ENCODE data around the gene FAM186B.

The FAM186B gene

DNA sequence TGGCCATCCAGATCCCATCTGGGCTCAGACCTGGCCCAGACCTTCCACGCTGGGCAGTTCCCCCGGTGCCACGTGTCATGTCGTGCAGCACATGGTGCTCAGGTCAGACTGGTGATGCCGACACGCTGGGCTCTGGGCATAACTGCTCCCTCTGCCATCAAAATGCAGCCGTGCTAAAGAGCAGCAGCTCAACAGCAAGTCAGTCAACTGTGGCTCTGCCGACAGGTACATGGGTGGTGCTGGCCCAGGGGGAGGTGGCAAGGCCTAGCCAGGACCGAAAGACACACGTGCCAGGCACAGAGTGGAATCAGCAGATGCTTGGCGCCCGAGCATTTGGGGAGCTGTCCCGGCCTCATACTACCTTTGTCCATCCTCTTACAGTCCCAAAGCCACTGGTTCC, 39.1 kb downstream of the FAM186B start:
- no peak for DNase-seq

DNA sequence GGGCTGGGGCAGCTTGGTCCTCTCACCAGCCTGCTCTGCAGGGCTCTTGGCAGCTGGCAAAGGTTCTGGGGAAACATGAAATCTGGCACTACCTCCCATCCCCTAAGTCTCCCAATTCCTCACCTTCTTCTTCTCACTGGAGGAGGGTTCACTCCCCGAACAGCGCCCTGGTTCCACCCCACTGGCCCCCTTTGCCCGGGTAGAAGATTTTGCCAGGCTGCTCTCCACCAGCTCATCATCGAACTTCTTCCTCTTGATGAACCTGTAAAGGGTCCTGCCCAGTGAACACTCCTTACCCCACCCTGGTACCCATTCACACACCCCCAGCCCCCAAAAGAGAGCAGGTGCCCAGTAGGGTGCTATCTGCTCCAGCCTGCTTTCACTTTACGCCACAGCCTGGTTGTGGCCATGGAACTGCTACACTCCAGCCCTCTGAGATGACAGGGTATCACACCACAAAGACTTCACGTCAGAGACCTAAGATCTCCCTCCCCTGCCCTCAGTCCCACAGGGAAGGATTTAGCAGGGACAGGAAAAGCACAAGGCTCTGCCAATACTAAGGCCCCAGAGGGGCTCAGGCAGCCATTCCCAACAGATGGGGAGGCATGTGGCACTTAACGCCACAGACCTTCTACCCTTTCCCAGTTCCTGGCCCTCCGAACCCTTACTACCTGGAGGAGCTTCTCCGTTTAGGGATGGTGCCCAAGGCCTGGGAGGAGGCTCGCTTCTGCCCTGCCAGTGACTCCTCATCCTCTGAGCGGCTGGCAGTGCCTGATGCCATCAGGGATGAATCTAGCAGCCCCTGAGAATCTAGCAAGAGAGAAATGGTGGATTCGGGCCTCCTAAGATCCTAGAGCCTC, 39.8 kb downstream of the FAM186B start:
- DNase-seq, result no peak

DNA sequence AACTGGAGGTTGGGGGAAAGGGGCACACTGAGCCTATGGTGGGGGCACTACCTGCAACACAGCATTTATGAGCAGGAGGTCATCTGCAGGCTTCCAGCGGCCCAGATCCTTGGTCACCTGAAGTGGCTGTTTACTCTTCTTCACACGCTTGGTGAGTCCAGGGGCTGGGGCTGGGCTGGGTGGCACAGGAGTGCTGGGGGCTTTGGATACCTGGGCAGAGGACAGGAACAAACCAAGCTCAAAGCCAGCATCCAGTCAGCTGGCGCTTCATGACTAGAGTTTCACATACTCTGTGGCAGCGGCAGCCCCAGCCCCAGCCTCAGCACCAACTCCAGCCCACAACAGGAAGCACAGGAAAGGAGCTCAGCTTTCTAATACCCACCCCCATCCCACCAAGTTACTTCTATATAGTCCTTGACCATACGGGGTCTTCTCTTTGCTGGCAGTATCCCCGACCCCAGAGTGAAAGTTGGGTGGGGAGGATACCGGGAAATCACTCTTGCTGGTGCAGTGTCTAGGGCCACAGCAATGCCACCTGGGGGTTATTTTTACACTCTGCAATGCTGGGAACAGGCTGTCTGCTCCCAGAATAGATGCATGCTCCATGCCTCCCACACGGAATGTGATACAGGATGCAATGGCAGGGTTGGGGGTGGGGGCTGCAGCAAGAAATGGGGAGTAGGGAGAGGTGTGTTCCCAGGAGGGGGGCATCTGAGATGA, 40.6 kb downstream of the FAM186B start:
- peak; percentile 8 for DNase-seq

DNA sequence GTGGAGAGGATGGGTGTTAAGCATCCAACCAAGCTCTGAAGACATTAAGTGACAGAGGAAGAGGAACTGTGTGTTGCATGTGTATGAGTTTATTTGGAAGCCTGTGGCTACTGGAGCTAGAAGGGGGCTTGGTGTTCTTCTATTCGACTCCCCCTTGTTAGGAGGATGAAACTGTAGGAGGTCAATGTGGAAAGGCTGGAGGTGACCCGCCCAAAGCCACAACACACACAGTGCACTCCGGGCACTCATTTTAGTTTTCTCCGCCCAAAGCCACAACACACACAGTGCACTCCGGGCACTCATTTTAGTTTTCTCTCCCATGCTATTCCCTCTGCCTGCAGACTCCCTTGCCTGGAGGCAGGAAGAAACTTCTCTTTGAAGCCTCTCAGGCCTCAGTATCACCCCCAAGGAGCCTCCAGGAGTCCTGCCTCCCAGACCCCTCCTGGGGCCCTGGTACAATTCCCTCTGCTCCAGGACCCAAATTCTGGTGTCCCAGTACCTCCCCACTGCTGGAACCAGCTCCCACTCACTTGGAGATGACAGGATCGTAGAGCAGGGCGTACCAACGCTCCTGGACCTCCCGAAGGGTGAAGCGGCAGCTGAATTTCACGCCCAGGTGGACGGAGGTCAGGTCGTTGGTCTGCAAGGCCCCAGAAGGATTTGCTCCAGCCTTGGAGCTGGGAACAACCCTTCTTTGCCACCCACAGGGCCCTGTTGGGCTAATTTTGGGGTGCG, 41.3 kb downstream of the FAM186B start:
- no peak for DNase-seq

DNA sequence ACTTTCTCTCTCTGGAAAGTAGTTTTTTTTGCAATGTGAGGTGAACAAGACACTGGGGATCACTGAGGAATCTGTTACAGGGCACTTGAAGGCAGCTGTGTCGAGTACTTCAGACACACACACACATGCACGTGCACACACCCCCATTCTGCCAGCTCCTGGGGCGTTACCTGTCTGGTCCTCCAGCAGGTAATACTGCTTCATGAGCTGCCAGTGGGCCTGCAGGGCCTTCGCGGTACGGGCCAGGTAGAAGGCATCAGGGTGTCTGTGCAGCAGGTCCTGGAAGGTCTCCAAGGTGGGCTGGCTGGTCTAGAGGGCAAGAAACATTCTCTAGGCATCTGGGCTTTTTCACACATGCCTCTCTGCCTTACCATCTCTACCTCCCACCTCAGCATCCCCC, 42.6 kb downstream of the FAM186B start:
- DNase-seq, result no peak

DNA sequence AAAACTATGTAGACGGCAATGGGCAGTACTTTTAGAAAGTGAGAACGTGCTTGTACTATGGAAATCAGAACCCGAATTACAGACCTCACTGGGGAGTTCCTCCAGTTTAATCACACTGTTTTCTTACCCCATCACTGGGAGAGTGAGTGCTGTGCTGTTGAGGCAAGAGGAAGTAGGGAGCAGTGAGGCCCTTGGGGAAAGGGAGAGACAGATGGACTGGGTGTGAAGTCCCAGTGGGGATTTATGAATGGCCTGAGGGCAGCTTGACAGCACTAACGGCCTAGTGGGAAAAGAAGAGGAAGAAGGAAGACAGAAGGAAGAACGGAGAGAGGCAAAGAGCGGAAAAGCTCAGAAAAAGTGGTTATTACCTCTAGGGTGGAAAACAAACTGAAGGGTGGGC, 43.2 kb downstream of the FAM186B start:
- no peak for DNase-seq

DNA sequence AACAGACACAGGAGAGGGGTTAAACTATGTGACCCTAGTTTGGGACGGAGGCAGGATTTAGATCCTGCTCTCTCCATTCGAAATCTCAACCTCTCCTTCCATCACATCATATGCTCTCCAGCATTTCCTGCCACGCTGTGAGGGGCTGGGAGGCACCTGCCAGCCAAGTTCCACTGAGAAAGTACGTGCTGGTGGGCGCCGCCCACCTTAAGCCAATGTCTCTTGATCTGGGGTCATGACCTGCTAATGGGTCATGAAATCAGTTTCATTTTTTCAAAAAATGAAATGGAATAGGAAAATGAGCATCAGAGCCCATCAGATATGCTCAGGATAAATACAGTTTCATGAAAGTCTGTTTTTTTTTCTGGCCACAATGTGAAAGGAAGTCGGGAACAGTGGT, 44.7 kb downstream of the FAM186B start:
- DNase-seq, result no peak

DNA sequence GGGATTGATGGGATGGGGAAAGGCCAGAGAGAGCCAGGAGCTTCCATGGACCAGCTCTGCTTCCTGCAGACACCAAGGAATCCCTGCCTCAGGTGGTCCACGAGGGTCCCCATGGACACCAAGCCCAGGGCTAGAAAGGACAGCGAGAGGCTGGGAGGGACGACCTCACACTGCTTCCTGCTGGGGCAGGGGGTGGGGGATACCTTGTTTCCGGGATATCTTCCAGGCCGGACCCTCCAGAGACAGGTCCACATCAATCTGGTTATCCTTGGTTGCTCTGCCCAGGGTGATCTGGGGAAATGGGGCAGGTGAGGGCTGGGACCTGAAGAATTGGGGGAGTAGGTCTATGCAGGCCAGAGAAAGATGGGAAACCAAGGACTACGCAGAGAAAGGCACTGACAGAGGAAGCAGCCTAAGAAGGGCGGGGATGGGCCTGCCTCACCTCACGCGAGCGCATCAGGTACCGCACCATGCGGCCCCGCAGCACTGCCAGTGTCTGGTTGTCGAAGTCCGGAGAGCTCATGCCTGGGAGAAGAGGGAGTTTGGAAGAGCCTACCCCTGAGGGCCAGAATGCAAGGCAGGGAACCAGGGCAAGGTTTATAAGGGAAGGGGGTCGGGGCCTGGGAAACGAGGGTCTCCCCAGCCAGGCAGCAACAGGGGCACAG, 46.3 kb downstream of the FAM186B start:
- DNase-seq, result no peak

DNA sequence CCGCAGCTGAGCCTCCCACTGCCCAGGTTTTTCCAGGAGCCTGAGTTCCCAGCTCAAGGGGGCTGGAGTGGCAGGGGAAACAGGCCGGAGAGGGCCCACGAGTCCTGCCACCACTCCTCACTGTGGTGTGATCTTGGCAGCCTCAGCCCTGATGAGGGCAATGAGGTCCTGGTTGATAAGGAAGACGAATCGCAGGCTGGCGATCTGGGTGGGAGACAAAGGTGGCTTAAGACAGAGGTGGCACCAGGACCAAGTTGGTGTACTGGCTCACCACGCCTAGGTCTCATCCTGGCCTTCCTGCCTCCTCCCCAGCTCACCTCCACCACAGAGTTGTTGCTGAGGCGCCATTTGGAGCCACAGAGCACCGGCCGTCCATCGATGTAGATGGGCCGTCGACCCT, 46.9 kb downstream of the FAM186B start:
- no peak for DNase-seq

DNA sequence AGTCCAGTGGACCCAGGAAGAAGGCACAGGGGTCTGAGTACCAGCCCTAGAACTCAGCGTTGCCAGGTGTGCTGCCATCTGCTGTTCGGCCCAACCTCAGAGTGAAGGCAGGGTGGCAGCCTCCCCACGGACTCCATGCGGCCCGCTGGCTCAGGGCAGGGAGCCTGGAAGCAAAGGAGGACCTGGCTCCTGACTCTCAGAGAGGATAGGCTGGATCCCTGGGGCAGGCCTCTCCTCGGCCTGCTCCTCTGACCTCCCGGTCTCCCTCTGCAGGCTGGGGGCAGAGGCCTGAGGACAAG, 47.6 kb downstream of the FAM186B start:
- DNase-seq, result no peak

DNA sequence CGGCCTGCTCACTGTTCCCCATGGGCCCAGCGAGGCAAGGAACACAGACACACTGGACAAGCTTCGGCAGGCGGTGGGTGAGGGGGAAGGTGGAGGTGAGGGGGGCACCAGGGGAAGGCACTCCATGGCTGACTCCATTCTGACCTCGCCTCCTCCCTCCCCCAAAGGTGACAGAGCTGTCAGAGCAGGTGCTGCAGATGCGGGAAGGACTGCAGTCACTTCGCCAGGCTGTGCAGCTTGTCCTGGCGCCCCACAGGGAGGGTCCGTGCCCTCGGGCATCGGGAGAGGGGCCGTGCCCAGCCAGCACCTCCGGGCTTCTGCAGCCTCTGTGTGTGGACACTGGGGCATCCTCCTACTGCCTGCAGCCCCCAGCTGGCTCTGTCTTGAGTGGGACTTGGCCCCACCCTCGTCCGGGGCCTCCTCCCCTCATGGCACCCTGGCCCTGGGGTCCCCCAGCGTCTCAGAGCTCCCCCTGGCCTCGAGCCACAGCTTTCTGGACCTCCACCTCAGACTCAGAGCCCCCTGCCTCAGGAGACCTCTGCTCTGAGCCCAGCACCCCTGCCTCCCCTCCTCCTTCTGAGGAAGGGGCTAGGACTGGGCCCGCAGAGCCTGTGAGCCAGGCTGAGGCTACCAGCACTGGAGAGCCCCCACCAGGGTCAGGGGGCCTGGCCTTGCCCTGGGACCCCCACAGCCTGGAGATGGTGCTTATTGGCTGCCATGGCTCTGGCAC, 48.1 kb downstream of the FAM186B start:
- DNase-seq, result no peak

DNA sequence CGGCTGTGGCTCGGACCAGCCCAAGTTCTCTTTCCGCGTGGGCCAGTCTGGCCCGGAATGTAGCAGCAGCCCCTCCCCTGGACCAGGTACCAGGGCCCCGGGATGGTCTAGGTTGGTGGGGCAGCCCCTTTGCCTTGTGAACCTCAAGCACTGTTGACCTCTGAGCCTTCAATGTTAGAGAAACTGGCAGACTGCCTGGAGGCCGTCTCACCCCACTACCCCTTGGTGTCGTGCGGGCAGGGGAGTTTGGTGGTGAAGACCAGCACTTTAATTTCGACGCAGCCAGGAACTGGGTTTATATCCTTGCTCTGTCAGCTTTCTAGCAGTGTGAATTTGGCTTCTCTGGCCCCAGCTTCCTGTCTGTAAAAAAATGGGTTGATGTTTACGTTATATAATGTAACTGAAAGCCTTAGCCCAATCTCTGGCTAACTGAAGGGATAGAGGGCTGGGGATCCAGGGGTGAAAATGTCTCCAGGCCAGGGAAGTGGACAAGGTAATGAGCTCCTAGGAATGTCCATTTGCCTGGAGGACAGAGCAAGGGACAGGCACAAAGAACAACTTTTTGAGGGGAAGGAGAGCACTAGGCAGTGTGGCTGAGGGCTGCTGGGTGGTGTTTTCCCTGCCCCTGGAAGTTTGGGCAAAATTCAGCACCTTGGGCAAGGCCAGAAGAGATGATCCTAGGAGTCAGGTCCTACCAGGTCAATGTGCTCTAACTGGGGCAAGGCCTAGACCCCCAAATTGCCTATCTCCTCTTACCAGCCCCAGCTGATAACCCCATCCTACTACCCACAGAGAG, 48.9 kb downstream of the FAM186B start:
- no peak for DNase-seq

DNA sequence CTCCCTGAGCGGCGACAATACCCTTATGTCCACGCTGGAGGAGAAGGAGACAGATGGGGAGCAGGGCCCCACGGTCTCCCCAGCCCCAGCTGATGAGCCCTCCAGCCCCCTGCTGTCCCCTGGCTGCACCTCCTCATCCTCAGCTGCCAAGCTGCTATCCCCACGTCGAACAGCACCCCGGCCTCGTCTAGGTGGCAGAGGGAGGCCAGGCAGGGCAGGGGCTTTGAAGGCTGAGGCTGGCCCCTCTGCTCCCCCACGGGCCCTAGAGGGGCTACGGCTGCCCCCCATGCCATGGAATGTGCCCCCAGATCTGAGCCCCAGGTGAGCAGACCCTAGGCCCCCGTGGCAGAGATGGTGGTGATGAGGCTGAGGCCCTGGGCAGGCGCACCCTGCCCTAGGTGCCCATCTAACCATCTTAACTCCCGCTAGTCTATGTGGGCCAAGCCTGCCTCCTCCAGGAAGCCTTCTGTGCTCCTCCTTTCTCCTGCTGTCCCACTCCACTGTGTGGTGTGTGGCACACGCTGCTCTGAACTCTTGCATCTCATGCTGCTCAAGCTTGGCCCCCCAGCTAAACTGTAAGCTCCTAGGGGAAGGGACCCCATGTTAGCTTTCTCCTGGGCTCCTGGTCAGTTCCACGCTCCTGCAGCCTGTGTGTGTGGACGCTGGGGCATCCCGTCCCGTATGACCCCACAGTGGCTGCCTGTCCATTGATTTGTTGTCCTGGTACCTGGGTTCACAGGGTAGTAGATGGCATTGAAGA, 49.6 kb downstream of the FAM186B start:
- no peak for DNase-seq

DNA sequence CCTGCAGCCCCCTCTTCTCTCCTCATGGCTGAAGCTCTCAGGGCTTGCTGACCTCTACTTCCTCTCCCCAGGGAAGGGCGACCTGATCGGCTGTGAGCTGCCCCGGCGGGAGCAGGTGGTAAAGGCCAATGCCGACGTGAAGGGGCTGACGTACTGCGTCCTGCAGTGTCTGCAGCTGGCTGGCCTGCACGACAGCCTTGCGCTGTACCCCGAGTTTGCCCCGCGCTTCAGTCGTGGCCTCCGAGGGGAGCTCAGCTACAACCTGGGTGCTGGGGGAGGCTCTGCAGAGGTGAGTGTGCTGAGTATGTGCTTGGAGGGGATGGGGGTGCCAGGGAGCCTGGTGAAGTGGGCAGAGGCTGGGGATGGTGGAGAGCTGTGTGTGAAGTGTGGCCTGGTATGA, 51.2 kb downstream of the FAM186B start:
- DNase-seq, result no peak

DNA sequence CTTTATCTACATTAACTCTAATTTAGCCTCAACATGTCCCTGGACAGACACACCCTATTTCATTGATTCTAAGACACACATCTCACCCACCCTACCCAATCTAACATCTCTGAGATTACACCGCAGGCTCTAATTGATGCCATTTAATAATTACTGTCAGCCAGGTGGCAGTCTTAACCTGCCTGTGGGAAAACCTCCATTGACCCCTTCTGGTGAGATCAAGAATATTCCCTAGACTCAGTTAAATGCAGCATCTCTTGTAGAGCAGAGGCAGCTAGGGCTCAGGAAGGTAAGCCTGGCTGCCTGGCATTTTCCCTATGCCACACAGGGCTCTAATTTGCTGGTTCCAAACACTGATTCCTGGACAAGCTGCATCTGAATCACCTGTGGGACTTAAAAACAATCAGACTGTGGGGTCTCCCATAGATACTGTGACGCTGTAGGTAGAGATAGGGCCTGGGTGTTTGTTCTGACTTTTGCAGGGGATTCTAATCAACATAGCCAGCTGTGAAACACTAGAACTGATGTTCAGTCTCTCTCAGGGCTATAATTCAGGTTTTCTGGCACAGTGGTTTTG, 51.8 kb downstream of the FAM186B start:
- DNase-seq, result peak; percentile 39

DNA sequence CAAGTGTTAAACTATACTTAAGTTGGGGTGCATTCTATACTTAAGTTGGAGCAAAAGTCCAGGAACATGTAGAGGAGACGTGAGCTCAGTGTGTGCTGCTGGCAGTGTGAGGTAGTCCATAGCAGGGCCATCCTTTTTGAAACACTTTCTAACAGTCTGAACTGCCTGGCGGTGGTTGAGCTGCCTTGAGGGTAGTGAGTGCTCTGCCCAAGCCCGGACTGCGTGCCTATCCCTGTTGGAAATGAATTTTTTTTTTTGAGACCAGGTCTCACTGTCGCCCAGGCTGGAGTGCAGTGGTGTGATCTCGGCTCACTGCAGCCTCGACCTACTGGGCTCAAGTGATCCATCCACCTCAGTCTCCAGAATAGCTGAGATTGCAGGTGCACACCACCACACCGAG, 52.5 kb downstream of the FAM186B start:
- DNase-seq, result no peak

DNA sequence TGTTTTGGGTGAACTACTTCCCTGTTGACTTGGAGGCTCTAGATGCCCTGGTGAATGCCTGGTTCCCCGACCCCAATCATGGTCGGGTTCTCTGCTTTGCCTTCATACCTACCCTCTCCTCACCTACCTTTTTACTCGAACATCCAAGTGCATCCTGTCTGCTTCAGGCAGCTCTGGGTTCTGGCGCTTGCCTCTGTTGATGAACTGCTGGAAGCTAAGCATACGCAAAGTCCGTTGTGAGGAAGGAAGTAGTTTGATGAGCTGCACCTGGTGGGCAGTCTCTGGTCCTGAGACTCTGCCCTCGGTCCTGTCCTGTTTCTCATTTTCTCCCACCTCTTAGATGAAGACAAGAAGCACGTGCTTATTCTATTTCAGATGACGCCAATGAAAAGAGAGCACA, 53.0 kb downstream of the FAM186B start:
- DNase-seq, result no peak

DNA sequence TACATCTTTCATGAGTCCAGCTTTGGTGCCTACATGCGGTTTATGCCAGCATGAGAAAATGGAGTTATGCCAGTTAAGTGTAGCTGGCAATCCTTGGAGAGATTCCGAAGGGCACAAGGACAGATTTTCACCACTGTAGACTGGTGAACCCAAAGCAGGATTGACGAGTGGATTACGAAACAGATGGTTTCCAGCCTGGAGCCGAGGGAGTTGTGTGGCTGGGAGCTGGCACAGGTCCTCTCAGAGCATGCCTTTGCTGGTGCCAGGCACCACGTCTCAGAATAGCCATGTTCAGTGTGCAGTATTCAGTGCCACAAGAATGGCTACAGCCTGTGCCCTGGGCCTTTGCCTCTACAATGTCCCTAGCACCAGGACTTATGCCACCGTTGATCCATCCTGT, 53.4 kb downstream of the FAM186B start:
- no peak for DNase-seq

DNA sequence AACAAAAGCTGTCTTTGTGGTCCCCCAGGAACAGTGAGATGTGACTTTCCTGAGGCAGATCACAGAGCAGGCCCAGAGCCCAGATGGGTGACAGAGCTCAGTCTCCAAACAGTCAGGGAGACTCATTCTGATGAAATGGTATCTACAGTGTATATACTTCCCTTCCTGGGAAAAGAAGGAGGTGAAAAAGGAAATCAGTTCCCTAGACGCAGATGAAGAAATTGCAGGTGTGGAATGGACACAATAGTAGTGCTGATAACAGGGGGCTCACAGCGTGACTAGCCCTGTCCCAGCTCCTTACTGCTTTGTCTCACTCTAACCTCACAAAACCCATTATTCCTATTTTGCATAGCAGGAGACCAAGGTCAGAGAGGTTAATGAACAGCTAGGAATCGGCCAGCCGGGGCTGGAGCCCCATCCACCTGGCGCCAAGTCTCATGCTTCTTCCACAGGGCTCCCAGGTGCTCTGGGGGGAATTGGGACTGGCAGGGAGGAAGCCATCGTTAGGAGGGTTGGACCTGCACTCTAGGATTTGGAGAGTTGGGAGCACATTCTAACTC, 54.7 kb downstream of the FAM186B start:
- no peak for DNase-seq

Data from CD4-positive, alpha-beta T cell treated with Interleukin-6 for 4 hours (primary cell).